OCI-LY3 (cell line): ENCODE results near the gene SLC14A1.

Source experiments
- H2AFZ ChIP-seq: fragments of 200-600, 300-600 bp; shearing (Covaris generic); 2 replicates; pipeline ENCODE4 v1.6.0; 2014; ENCODE audit warnings: antibody characterized with exemption, low read depth, low read length
- H3K27ac ChIP-seq: fragments of 200-600, 300-600 bp; sonication (generic); 2 replicates; pipeline ENCODE4 v1.5.1; 2014; ENCODE audit warnings: mild to moderate bottlenecking, low read length, moderate library complexity, mixed read lengths
- H3K27me3 ChIP-seq: fragments of 200-600, 300-600 bp; sonication (generic); 2 replicates; pipeline ENCODE4 v1.6.1; 2014; ENCODE audit warnings: low read depth, low read length, mixed read lengths
- H3K36me3 ChIP-seq: fragments of 200-600, 300-600 bp; sonication (generic); replicated peaks from 2 replicates; pipeline ENCODE3; 2014; ENCODE audit warnings: low read depth, low read length, mixed read lengths
- H3K4me1 ChIP-seq: fragments of 300-600, 200-600 bp; sonication (generic); 2 replicates; pipeline ENCODE4 v1.6.1; 2014; ENCODE audit warnings: low read length, mixed read lengths
- H3K4me2 ChIP-seq: fragments of 200-600, 300-600 bp; sonication (generic); 2 replicates; pipeline ENCODE4 v1.6.1; 2014; ENCODE audit warnings: low read length, mixed read lengths
- H3K4me3 ChIP-seq: fragments of 300-600, 200-600 bp; sonication (generic); 2 replicates; pipeline ENCODE4 v1.5.1; 2014; ENCODE audit warnings: antibody characterized with exemption, mild to moderate bottlenecking, low read length, moderate library complexity
- H3K79me2 ChIP-seq: fragments of 300-600, 200-600 bp; shearing (Covaris generic); 2 replicates; pipeline ENCODE4 v1.6.1; 2014; ENCODE audit warnings: mild to moderate bottlenecking, low read length, mixed read lengths
- H3K9ac ChIP-seq: fragments of 300-600, 200-600 bp; shearing (Covaris generic); 2 replicates; pipeline ENCODE4 v1.6.0; 2014; ENCODE audit warnings: mild to moderate bottlenecking, low read length, moderate library complexity
- H3K9me3 ChIP-seq: fragments of 200-600, 300-600 bp; shearing (Covaris generic); 2 replicates; pipeline ENCODE4 v1.6.1; 2014; ENCODE audit warnings: low read length, mixed read lengths; ENCODE audit not compliant: insufficient read depth
- H4K20me1 ChIP-seq: fragments of 200-600, 300-600 bp; sonication (generic); 2 replicates; pipeline ENCODE4 v1.6.1; 2016; ENCODE audit warnings: low read length, mixed read lengths; ENCODE audit not compliant: insufficient read depth
- EZH2phosphoT487 ChIP-seq: fragments of 200-600 bp; shearing (Covaris generic); IDR thresholded peaks from 2 replicates; pipeline ENCODE4 v1.6.1; 2018; ENCODE audit warnings: antibody characterized with exemption, mixed run types, low read depth
- TF ChIP-seq, protein P1 (sequence below): fragments of 200-600, 300-600 bp; sonication (generic); IDR thresholded peaks from 2 replicates; pipeline ENCODE4 v1.5.1; 2014; ENCODE audit warnings: antibody characterized with exemption, low read length, low read depth

Gene SLC14A1

DNA sequence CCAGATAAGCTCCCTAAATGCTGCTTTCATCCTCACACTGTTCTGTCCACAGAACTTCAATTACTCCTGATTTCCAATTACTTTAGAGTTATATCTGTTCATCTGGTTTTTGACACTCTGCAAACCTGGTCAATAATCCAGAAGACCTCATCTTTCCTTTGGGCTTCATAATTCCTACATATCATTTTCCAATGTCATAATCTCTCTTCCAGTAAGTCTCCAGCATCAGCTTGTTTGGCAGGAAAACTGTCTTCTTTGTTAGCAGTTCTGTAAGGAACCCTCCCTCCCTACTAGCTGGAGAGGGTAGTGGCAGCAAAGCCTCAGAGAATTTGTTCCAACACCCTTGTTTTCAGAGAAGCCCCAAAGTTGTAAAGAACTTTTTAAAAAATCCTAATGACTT is 11.9 kb upstream of the SLC14A1 start:
- no peak overlapping the region for H3K9ac ChIP-seq
- H3K79me2 ChIP-seq = no peaks in the 10 kb centered on the region
- TF ChIP-seq EZH2phosphoT487 = no peak
- no peak overlapping the region for H3K4me2 ChIP-seq
- H3K27ac ChIP-seq = no peak overlapping the region
- no peaks in the 10 kb centered on the region for H3K4me1 ChIP-seq
- peaks cover 22% of the 10 kb centered on the region for H3K9me3 ChIP-seq
- no peak overlapping the region for H3K4me3 ChIP-seq
- no peaks in the 10 kb centered on the region for H4K20me1 ChIP-seq
- H3K27me3 ChIP-seq = 0 out of 2 replicates have a peak, but pooled peaks cover 9% of the 10 kb centered on the region
- H3K36me3 ChIP-seq = peaks cover 10% of the 10 kb centered on the region
- no peak overlapping the region for H2AFZ ChIP-seq

DNA sequence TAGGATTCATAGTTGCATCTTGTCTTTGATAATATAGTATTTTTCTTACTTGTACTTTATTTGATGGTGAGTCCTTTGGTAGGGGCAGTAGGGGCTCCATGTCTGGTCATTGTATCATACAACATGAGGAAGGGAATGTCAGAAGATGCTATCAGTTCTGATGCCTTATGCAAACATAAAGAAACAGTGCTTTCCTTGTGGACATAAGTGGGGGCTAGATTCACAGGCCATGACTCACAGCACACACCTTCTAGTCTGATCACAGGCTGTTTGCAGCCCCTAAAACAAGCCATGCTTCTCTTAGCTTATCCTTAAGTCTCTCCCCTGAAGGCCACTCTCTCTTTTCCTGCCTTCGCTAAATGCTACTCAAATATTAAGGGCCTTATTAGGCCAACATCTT is 10.7 kb upstream of the SLC14A1 start:
- Histone ChIP-seq H3K4me2 (no peak overlapping the region), H3K4me3 (no peak overlapping the region), H3K36me3 (peaks cover 6% of the 10 kb centered on the region), H3K27me3 (0 out of 2 replicates have a peak, but pooled peaks cover 9% of the 10 kb centered on the region), H3K27ac (no peak overlapping the region), H3K79me2 (no peaks in the 10 kb centered on the region), H4K20me1 (no peaks in the 10 kb centered on the region), H3K9me3 (peaks cover 17% of the 10 kb centered on the region), H3K9ac (no peak overlapping the region), H2AFZ (no peak overlapping the region), H3K4me1 (no peaks in the 10 kb centered on the region)
- TF ChIP-seq EZH2phosphoT487 = no peak
- TF ChIP-seq, protein P1, sequence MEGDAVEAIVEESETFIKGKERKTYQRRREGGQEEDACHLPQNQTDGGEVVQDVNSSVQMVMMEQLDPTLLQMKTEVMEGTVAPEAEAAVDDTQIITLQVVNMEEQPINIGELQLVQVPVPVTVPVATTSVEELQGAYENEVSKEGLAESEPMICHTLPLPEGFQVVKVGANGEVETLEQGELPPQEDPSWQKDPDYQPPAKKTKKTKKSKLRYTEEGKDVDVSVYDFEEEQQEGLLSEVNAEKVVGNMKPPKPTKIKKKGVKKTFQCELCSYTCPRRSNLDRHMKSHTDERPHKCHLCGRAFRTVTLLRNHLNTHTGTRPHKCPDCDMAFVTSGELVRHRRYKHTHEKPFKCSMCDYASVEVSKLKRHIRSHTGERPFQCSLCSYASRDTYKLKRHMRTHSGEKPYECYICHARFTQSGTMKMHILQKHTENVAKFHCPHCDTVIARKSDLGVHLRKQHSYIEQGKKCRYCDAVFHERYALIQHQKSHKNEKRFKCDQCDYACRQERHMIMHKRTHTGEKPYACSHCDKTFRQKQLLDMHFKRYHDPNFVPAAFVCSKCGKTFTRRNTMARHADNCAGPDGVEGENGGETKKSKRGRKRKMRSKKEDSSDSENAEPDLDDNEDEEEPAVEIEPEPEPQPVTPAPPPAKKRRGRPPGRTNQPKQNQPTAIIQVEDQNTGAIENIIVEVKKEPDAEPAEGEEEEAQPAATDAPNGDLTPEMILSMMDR = no peak

DNA sequence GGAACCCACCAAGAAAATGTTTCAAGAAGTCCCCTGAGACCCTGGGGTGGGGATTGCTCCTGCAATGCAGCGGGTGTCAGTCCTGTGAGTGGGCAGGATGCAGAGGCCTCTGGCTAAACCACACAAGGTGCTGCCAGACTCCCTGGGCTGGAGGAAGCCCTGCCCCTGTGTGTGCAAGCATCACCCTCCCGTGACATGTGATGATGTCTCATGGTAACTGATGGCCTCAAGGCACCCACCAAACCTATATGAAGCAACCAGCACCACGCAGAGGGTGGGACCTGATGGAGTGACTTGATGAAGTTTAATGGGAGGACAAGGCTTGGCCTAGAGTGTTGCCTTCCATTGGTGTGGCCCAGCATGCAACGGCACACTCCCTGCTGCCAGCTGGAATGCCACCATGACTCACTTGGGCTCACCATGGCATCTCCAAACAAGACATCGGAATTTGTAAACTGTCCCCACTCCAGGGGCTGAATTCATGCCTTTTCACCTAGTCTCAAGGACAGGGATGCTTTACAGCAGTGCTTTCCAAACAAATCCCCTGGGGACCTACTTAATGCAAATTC is 8.7 kb upstream of the SLC14A1 start:
- Histone ChIP-seq H3K4me3 (no peak overlapping the region), H3K9ac (no peak overlapping the region), H3K79me2 (no peaks in the 10 kb centered on the region), H3K27ac (no peak overlapping the region), H4K20me1 (no peaks in the 10 kb centered on the region), H3K27me3 (peaks cover 10% of the 10 kb centered on the region; the same call in 1 of the 2 replicates), H3K9me3 (no peaks in the 10 kb centered on the region), H3K4me2 (no peak overlapping the region), H3K36me3 (no peaks in the 10 kb centered on the region), H2AFZ (no peak overlapping the region), H3K4me1 (no peaks in the 10 kb centered on the region)
- TF ChIP-seq, protein P1 = no peak
- TF ChIP-seq EZH2phosphoT487 = no peak

DNA sequence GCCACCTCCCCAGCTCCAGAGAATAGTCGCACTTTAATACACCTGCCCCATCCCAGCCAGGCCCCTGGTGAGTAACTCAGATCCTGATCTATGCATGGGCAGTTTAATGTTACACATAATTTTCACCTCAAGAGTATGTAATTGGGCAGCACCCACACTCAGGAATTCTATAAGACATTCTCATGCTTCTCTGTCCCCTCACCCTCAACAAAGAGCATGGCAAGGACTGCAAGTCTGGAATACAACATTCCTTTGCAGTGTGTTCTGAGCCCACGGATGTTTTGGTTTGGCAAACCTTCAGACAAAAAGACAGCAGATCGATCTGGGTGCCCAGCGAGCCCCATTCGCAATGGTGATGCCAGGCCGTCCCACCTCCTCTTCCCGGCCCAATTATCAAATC is 4.9 kb upstream of the SLC14A1 start:
- no peaks in the 10 kb centered on the region for H3K4me1 ChIP-seq
- H3K36me3 ChIP-seq = no peaks in the 10 kb centered on the region
- H3K4me2 ChIP-seq = no peak overlapping the region
- no peak for TF ChIP-seq EZH2phosphoT487
- TF ChIP-seq, protein P1 = no peak
- no peaks in the 10 kb centered on the region for H3K9me3 ChIP-seq
- H3K4me3 ChIP-seq = no peak overlapping the region
- no peak overlapping the region for H2AFZ ChIP-seq
- H3K9ac ChIP-seq = no peak overlapping the region
- H4K20me1 ChIP-seq = no peaks in the 10 kb centered on the region
- H3K79me2 ChIP-seq = no peaks in the 10 kb centered on the region
- H3K27me3 ChIP-seq = peaks cover 29% of the 10 kb centered on the region
- H3K27ac ChIP-seq = no peak overlapping the region
